ENCODE measurements around the gene ITPKC.
"Not testable (repeated sequence)": the region's sequence is repeated elsewhere in the genome, so short reads cannot be mapped to it uniquely, and the experiment has no call there.

Gene ITPKC

DNA sequence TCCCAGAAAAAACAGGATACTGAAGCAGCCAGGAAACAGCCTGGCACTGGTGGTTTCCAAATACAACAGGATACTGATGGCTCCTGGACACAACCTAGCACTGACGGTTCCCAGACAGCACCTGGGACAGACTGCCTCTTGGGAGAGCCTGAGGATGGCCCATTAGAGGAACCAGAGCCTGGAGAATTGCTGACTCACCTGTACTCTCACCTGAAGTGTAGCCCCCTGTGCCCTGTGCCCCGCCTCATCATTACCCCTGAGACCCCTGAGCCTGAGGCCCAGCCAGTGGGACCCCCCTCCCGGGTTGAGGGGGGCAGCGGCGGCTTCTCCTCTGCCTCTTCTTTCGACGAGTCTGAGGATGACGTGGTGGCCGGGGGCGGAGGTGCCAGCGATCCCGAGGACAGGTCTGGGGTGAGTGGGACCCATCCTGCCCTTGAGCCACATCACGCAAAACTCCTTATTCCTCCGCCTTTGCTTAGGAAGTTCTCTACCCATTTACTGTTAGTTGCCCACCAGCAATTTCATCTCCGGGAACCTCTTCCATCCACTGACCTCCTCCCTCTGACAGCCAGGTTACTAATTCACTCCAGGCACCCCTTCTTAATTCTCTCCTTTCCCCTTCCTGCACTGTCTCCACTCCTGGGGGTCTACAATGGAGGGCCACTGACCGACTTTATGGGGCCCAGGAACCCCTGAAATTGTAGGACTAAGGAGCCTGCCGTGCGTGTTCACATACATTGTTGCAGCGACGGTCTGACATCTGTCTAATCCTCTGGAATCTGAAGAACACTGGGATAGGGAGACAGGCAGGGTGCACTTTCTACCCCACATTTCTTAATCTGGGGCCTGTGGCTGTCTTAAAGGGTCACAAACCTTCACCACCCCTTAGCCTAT lies 1.2 kb downstream of the ITPKC start:
- DNase-seq, result no peak

DNA sequence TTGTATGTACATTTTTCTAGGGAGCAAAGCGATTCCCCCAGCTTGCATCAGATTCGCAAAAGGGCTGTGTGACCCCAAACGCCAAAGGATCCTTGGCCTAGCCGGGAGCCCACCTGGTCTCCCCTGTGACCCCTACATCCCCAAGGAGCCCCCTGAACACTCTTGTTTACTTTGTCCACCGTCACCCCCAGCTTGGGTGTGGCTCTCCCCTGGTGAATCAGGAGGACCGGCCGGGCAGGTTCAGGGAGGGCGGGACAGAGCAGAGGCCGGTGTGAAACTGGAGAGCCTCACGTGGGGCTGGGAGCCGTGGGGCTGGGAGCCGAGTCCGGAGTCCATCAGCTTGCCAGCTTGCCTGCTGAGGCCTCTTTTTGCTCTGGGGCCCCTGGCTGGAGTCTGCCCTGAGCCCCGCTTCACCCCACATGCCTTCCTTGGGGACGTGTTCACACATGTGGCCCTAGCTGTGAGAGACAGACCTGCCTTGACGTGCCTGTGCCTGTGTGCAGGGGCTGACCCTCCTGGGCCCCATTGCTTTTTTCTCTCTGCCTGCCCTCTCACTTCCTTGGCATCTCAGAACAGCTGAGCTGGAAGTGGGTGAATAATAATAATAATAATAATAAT lies 2.0 kb downstream of the ITPKC start:
- peak; percentile 9 for DNase-seq

DNA sequence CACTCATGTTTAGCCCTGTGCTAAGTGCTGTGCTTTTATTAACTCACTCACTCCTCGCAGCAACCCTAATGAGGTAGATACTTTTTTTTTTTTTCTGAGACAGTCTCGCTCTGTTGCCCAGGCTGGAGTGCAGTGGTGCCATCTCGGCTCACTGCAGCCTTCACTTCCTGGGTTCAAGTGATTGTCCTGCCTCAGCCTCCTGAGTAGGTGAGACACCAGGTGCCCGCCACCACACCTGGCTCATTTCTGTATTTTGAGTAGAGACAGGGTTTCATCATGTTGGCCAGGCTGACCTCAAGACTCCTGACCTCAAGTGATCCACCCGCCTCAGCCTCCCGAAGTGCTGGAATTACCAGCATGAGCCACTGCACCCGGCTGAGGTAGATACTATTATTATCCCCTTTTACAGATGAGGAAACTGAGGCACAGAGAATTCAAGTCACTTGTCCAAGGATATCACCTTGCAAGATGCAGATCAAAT lies 2.5 kb downstream of the ITPKC start:
- DNase-seq, result no peak

DNA sequence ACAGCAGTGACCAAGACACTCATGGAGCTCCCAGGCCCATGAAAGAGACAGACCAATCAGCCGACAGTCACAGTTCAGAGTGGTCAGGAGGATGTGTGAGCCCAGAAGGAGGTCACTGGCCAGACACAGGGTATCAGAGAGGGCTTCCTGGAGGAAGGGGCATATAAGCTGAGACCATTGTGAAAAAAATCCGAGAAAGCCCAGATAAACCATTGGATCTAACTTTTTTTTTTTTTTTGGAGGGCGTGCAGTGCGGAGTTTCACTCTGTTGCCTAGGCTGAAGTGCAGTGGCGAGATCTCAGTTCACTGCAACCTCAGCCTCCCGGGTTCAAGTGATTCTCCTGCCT lies 4.2 kb downstream of the ITPKC start:
- DNase-seq, result no peak

DNA sequence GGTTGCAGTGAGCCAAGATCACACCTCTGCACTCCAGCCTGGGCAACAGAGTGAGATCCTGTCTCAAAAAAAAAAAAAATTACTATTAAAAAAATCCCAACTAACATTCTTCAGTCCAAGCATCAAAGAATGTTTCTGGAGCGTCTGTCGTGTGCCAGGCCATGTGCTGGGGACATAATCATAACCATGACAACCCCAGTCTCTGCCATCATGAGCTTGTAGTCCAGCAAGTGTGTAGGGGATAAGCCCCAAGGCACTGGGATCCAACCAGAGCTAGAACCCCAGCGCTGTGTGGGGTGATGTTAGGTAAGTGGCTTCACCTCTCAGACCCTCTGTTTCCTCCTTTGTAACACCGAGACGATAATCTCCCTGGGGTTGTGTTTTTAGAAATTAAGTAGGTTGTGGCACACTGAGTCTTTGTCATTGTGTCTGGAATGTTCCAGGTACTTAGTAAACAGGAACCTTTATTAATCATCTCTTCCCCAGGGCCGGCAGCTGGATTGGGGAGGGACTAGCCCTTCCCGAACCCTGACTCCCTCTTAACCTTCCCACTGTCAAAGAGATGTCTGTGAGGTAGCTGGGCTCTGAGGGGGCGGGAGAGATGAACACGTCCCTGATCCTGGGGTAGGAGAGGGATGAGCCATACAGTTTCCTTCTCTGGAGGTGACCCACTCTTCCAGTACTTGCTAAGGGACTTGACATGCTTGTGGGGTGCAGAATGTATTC lies 5.2 kb downstream of the ITPKC start:
- DNase-seq, result no peak

DNA sequence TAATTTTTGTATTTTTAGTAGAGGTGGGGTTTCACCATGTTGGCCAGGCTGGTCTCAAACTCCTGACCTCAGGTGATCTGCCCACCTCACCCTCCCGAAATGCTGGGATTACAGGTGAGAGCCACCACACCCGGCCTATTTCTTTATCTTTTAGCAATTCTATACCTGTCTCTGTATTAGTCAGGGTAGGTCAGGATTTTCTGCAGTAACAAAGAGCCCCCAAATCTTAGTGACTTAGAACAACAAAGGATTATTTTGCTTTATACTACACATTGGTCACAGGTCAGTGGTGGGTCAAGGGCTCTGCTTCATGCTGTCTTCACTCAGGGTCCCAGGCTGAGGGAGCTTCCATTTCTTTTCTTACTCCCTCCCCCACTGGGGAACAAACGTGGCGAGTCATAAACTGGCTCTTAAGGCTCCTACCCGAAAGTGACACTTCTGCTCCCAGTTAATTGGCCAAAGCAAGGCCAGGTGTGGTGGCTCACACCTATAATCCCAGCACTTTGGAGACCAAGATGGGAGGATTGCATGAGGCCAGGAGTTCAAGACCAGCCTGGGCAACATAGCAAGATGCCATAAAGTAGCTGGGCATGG lies 6.8 kb downstream of the ITPKC start:
- DNase-seq, result no peak

DNA sequence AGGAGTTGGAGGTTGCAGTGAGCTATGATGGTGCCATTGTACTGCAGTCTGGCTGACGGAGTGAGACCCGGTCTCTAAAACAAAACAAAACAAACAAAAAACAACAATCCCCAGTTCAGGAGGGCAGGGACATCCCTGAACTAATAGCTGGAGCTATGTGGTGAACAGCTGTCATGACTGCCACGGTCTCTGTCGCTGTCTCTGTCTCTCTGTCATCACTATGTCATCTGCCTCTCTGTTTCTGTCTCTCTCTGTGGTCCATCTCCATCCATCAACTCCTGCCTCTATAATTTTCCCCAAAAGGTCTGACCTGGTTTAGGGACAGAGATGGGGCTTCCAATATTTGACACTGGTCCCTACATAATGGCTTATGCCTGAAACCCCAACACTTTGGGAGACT lies 7.4 kb downstream of the ITPKC start:
- no peak for DNase-seq

DNA sequence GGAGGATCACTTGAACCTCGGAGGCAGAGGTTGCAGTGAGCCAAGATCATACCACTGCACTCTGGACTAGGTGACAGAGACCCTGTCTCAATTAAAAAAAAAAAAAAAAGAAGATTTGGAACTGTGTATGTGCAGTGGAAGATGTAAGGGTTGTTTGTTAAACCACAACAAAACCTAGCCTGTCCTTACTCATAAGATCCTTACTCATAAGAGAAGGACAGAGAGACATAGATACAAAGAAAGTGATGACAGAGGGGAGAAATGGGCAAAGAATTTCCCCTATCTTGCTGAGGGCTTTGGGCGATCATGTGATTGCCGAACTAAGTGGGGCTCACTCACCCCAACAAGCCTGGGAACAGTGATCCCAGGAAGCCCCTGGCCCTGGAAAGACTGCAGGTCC lies 7.9 kb downstream of the ITPKC start:
- no peak for DNase-seq

DNA sequence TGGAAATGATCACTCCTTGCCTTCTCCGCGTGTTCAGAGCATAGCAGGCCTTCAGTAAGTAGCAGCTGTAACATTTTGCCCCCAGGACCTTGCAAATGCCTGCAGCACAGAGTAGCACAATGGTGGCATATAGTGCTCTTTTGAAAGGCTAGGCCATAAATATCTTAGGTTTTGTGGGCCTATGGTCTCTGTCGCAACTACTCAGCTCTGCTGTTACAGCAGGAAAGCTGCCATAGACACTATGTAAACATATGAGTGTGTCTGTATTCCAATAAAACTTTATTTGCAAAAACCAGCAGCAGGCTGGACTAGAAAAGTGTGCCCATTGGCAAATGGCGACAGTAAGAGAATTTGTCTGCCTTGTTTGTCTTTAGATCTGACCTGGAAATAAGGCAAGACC lies 9.4 kb downstream of the ITPKC start:
- DNase-seq, result no peak

DNA sequence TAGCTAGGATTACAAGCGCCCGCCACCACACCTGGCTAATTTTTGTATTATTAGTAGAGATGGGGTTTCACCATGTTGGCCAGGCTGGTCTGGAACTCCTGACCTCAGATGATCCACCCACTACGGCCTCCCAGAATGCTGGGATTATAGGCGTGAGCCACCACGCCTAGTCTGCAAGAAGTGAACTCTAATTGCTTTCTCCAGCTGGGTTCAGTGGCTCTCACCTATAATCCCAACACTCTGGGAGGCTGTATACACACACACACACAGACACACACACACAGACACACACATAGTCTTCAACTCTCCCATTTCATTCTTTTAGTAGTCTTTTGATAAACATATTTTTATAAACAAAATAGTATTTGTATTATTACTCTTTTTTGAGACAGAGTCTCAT lies 13.2 kb downstream of the ITPKC start:
- not testable (repeated sequence) for DNase-seq

DNA sequence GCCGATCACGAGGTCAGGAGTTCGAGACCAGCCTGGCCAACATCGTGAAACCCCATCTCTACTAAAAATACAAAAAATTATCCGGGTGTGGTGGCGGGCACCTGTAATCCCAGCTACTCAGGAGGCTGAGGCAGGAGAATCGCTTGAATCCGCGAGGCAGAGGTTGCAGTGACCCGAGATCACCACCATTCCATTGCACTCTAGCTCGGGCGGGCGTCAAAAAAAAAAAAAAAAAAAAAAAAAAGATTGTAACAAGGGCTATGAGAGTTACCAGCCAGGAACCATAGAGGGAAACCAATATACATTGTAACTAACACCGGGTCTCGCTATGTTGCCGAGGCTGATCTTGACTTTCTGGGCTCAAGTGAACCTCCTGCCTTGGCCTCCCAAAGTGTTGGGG lies 15.4 kb downstream of the ITPKC start:
- not testable (repeated sequence) for DNase-seq

DNA sequence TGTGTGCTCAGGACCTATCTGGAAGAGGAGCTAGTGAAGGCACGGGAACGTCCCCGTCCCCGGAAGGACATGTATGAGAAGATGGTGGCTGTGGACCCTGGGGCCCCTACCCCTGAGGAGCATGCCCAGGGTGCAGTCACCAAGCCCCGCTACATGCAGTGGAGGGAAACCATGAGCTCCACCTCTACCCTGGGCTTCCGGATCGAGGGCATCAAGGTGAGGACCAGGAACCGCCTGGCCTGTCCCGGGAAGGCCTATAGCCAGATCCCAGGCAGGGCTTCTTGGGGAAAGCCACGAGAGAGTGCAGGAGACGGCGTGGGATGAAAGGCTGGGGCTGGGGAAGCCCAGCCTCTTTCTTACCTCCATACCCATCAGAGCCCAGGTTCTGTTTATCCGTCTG lies 16.2 kb downstream of the ITPKC start:
- DNase-seq, result no peak

DNA sequence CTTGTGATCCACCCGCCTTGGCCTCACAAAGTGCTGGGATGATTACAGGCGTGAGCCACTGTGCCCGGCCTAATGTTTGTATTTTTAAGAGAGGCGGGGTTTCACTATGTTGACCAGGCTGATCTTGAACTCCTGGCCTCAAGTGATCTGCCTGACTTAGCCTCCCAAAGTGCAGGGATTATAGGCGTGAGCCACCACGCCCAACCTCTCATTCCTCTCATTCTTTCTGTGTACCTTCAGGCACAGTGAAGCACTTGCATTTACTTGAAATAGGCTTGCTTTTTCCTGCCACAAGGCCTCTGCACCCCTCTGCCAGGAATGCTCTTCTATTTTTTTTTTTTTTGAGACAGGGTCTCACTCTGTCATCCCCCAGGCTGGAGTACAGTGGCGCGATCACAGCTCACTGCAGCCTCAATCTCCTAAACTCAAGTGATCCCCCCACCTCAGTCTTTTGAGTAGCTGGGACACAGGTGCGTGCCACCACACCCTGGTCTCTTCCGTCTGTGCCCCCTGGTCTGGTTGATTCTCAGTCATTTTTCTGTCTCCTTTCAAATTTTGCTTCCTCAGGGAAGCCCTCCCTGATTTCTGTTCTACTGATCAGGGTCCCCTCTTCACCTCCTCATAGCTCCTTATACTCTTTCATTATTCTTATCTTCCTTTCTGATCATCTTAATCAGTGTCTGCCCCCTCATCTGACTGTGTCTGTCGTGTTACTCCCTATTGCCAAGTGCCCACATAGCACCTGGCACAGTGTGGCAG lies 18.3 kb downstream of the ITPKC start:
- DNase-seq, result no peak

DNA sequence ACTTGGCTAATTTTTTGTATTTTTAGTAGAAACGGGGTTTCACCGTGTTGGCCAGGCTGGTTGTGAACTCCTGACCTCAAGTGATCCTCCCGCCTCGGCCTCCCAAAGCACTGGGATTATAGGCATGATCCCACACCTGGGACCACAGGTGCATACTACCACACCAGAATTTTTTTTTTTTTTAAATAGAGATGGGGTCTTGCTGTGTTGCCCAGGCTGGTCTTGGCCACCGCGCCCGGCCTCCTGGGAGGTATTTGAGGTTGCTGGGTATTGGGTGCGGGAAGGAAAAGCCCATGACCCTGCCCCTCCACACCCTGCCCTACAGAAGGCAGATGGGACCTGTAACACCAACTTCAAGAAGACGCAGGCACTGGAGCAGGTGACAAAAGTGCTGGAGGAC lies 19.7 kb downstream of the ITPKC start:
- DNase-seq, result no peak

DNA sequence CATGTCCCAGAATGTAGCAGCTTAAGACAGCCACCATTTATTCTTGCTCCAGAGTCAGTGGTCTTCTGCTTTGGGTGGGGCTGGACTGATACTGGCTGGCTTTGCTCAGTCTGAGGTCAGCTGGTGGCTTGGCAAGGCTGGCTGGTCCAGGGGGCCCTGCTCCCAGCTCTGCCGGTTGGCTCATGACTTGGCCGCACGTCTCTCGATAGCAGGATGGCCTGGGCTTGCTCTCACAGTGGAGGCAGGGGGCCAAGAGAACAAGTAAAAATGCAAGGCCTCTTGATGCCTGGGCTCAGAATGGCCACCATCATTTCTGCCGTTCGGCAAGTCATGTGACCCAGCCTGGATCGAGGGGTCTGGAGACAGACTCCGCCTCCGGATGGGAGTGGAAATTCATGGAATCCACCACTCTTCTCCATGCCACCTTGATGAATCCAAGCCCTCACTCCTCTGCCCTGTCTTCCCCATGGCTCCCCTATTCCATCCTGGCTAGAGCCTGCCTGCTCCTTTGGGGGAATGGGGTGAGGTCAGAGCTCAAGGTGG lies 20.3 kb downstream of the ITPKC start:
- DNase-seq, result no peak

DNA sequence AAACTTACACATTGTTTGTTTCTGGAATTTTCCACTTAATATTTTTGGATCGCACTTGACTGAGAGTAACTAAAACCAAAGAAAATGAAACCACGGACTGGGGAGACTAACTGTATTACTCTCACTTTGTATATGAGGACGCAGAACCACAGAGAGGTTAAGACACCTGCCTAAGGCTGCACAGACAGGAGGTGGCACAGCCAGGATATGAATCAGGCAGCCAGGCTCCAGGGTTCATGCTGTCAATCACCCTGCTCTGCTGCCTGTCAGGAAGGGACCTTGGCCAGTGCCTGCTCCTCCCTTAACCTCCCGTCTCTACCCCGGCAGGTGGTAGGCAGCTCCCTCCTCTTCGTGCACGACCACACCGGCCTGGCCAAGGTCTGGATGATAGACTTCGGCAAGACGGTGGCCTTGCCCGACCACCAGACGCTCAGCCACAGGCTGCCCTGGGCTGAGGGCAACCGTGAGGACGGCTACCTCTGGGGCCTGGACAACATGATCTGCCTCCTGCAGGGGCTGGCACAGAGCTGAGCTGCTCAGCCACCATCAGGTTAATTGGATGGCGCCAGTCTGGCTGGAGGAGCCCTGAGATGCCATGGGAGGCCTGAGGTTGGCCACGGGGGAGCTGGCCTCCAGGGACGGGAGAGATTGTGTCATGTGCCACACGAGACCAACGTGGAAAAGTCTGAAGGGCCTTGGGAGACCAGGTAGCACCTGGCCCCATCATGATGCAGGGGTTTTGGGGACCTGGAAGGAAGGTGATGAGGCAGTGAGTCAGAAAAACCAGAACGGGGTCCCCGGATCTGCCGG lies 22.3 kb downstream of the ITPKC start:
- DNase-seq, result no peak

DNA sequence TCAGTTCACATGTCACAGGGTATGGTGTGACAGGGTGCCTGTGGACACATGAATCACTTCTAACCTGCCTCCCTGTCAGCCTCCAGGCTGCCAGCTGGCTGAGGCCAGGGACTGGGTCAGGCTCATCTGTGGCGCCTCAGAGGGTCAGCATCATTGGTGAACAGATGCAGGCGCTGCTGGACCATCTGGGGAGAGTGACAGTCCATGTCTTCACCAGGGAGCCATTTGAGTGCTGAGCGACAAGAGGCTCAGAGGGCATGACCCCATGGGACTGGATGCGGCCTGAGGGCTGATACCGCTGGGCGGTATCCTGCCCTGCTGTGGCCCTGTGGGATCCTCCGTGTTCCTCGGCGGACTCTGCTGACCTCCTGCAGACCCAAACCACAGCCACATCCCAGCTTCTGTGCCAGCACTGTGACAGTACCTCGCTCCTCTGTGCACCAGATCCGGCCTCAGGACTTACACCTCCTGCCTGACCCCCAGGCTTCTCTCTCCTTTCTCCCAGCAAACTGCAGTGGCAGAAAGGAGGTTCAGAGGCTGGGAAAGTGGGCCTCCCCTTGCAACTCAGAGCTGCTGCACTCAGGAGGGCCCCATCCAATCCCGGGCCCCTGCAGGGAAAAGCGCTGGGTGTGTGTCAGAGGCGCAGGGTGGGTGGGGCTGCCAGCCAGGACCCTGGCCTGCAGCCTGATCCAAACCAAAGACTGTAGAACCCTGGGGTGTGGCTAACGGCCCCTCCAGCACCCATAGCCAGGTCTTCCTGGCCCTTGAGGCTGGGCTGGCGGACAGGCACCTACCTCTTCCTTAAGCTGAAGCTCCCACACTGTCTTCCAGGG lies 23.2 kb downstream of the ITPKC start:
- DNase-seq, result no peak

DNA sequence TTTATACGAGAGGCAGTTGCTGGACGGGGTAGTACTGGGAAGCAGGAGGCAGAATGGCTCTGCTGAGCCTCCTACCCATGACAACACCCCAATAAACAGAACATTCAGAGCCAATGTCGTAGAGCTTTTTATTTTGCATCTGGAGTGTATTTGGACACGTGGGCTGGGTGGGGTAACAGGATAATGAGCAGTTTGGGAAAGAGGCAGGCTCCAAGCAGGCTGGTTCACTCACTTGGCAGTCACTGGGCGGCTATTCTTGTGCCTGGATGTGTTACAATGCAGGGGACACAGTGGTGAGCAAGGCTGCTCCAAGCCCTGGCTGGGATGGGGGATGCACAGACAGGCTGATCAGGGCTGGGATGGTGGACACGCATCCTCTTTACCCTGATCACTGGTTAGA lies 23.8 kb downstream of the ITPKC start:
- DNase-seq, result no peak

DNA sequence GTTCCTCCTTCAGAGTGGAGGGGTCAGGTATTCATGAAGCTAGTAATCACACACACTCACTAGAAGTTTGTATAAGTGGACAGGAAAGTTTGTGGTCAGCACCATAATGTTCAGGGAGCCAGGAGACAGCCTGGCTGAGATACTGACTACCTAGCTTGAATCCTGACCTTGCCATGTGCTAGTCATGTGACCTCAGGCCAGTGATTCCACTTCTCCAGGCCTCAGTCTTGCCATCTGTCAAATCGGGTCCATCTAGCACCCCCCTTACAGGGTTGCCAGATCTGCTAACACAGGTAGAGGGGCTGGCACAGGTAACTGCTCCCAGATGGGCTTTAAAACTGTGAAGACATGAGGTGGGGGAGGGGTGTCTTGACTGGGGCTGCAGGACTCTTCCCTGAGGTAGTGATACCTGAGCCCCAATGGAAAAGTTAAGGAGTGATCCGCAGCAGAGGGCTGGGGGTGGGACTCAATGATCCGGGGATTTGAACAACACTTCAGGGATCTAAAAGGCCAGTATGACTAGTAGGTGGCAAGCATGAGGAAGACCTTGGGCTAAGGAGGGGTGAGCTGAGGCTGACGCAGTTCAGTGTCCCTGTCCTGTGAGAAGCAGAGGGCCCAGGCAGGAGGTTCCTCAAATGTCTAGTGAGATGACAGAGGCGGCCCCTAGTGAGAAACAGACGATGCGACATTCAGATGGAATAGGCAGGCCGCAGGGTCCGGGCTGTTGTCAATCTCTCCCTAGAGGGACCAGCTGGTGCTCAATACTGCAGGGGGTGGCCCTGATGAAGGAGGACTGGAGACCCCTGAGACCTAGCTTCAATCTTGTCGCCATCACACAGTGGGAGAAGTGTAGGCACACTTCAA lies 24.8 kb downstream of the ITPKC start:
- no peak for DNase-seq

DNA sequence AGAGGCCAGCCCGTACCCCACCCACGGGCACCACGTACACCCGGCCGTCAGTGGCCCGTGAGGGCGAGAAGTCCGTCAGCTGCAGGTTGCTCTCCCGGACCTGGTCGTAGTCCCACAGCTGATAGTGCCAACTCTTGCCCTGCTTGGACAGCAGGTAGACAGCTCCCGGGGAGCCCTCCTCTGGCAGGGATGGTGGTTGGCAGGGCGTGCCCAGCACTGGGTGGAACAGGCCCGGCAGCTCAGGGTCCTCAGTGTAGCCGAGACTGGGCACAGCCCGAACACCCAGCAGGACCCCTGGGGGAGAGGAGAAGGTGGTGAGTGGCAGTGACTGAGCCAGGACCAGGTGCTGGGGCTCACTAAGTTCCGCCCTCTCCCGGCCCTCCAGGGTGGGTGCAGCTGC lies 25.6 kb downstream of the ITPKC start:
- no peak for DNase-seq
